HepG2 (cell line): ENCODE measurements around the gene MASP2. TPM values are rescaled to one million over a fixed set of nuclear protein-coding genes. Genes with fewer than 3 reads are reported as not detected.

Experiments used
- ARNTL ChIP-seq: sonication (generic); formaldehyde crosslinking; IDR thresholded peaks from 2 replicates; pipeline ENCODE4 v1.4.0; 2020; ENCODE audit warnings: mild to moderate bottlenecking, missing genetic modification reagents
- DR1 ChIP-seq: sonication (generic); formaldehyde crosslinking; IDR thresholded peaks from 2 replicates; pipeline ENCODE4 v1.8.0; 2021; ENCODE audit warnings: mild to moderate bottlenecking, missing genetic modification reagents, inconsistent platforms
- GFI1 ChIP-seq: sonication (generic); formaldehyde crosslinking; IDR thresholded peaks from 2 replicates; pipeline ENCODE4 v1.5.0; 2020; ENCODE audit warnings: missing genetic modification reagents, mild to moderate bottlenecking, borderline replicate concordance
- HDAC2 ChIP-seq: sonication (generic); formaldehyde crosslinking; IDR thresholded peaks from 2 replicates; pipeline ENCODE4 v1.4.0; 2020; ENCODE audit warnings: missing genetic modification reagents
- HOXA9 ChIP-seq: sonication (generic); formaldehyde crosslinking; IDR thresholded peaks from 2 replicates; pipeline ENCODE4 v1.8.1; 2022; ENCODE audit warnings: missing genetic modification reagents, mild to moderate bottlenecking, moderate library complexity, borderline replicate concordance
- MZF1 ChIP-seq: sonication (generic); formaldehyde crosslinking; IDR thresholded peaks from 2 replicates; pipeline ENCODE4 v1.8.1; 2023; ENCODE audit warnings: mild to moderate bottlenecking, missing genetic modification reagents, borderline replicate concordance
- NFIC ChIP-seq: IDR thresholded peaks from 2 replicates; pipeline ENCODE4 v1.6.1; 2012; ENCODE audit warnings: mild to moderate bottlenecking, low read length, inconsistent platforms
- RBM22 ChIP-seq: fragments of 200-400 bp; formaldehyde crosslinking; optimal IDR thresholded peaks from 2 replicates; pipeline ENCODE3; 2017; ENCODE audit warnings: mild to moderate bottlenecking, low read length, moderate library complexity
- RELA ChIP-seq: sonication (generic); formaldehyde crosslinking; IDR thresholded peaks from 2 replicates; pipeline ENCODE4 v1.4.0; 2020; ENCODE audit warnings: missing genetic modification reagents
- SRF ChIP-seq: IDR thresholded peaks from 2 replicates; pipeline ENCODE4 v1.6.1; 2011; ENCODE audit warnings: mild to moderate bottlenecking, low read depth, low read length, moderate library complexity
- SRY ChIP-seq: sonication (generic); formaldehyde crosslinking; IDR thresholded peaks from 2 replicates; pipeline ENCODE4 v1.8.0; 2022; ENCODE audit warnings: mild to moderate bottlenecking, missing genetic modification reagents
- STAT6 ChIP-seq: sonication (generic); formaldehyde crosslinking; IDR thresholded peaks from 2 replicates; pipeline ENCODE4 v1.4.0; 2020; ENCODE audit warnings: missing genetic modification reagents, mild to moderate bottlenecking, borderline replicate concordance
- ZBTB39 ChIP-seq: sonication (generic); formaldehyde crosslinking; IDR thresholded peaks from 2 replicates; pipeline ENCODE4 v1.5.0; 2020; ENCODE audit warnings: missing genetic modification reagents
- ZFAT ChIP-seq: sonication (generic); formaldehyde crosslinking; conservative IDR thresholded peaks from 2 replicates; pipeline ENCODE4 v1.8.1; 2023; ENCODE audit warnings: missing genetic modification reagents, inconsistent platforms
- ZFP90 ChIP-seq: sonication (generic); formaldehyde crosslinking; IDR thresholded peaks from 2 replicates; pipeline ENCODE4 v1.8.0; 2022; ENCODE audit warnings: missing genetic modification reagents, mild to moderate bottlenecking, inconsistent platforms, borderline replicate concordance
- ZMYM2 ChIP-seq: sonication (generic); formaldehyde crosslinking; IDR thresholded peaks from 2 replicates; pipeline ENCODE4 v1.8.0; 2022; ENCODE audit warnings: mild to moderate bottlenecking, missing genetic modification reagents
- ZNF317 ChIP-seq: sonication (generic); formaldehyde crosslinking; IDR thresholded peaks from 2 replicates; pipeline ENCODE4 v1.5.0; 2020; ENCODE audit warnings: mild to moderate bottlenecking, missing genetic modification reagents
- ZNF354B ChIP-seq: sonication (generic); formaldehyde crosslinking; IDR thresholded peaks from 2 replicates; pipeline ENCODE4 v1.8.0; 2022; ENCODE audit warnings: mild to moderate bottlenecking, missing genetic modification reagents
- polyA plus RNA-seq, 8 experiments: library from polyadenylated mRNA; depleted of rRNA in 3 of 8; stranded (reverse) in 7 of 8; unstranded in 1 of 8; fragments of >200 nt; fragmentation: Illumina TruSeq in 4 of 8; extraction: Trizol in 4 of 8; gene quantifications; 2 replicates each; pipeline versions ENCODE4 v1.2.1 to v1.2.3, GENCODE V29; 2011 to 2016; ENCODE audit warnings: low read depth in 4 of 8, missing spikeins in 1 of 8, mixed read lengths in 1 of 8; ENCODE audit not compliant: insufficient read depth in 1 of 8
- total RNA-seq, 5 experiments: library from RNA; depleted of rRNA; stranded (reverse); fragments of >200 nt; fragmentation: Illumina TruSeq; extraction: Trizol; gene quantifications; 2 replicates each; pipeline ENCODE4 v1.2.3, GENCODE V29; 2016; ENCODE audit warnings: low read depth in 1 of 5
- TF ChIP-seq, protein P1 (sequence below): sonication (generic); formaldehyde crosslinking; IDR thresholded peaks from 2 replicates; pipeline ENCODE4 v1.4.0; 2020; ENCODE audit warnings: mild to moderate bottlenecking, missing genetic modification reagents
- TF ChIP-seq, protein P2 (sequence below), 2 experiments: fragments of 450-650 bp in 1 of 2; sonication (generic) in 1 of 2; formaldehyde crosslinking; IDR thresholded peaks; 2 replicates each; pipeline versions ENCODE4 v1.5.0 to v1.8.0; 2020 to 2022; ENCODE audit warnings: mild to moderate bottlenecking in 1 of 2, missing genetic modification reagents in 1 of 2
- TF ChIP-seq, protein P3 (sequence below): sonication (generic); formaldehyde crosslinking; IDR thresholded peaks from 2 replicates; pipeline ENCODE4 v1.4.0; 2020; ENCODE audit warnings: missing genetic modification reagents, mild to moderate bottlenecking, borderline replicate concordance

MASP2 gene
- total and polyA plus RNA-seq, 2 of the 13 experiments (the other 11 are each of a cell fraction or from before 2014, with no cell fraction given): 7.1 to 11.8 TPM

- TF ChIP-seq ARNTL (CRISPR knock-in tag) (peak; percentile 74), GFI1 (CRISPR knock-in tag) (peak; percentile 80), RELA (CRISPR knock-in tag) (no peak), ZFAT (CRISPR knock-in tag) (peak; percentile 64; the same call in 1 of the 2 replicates), ZBTB39 (peak; percentile 64; the same call in 1 of the 2 replicates), ZMYM2 (CRISPR knock-in tag) (no peak), ZNF317 (CRISPR knock-in tag) (peak; percentile 69), HDAC2 (CRISPR knock-in tag) (no peak; the same call in 1 of the 2 replicates), SRY (CRISPR knock-in tag) (peak; percentile 97; the same call in 1 of the 2 replicates), NFIC (peak; percentile 71; the same call in 1 of the 2 replicates), ZNF354B (CRISPR knock-in tag) (0 out of 2 replicates have a peak, but pooled peaks have one; percentile 90), STAT6 (CRISPR knock-in tag) (peak; percentile 62; the same call in 1 of the 2 replicates), MZF1 (no peak), ZFP90 (CRISPR knock-in tag) (peak; percentile 86; the same call in 1 of the 2 replicates), RBM22 (no peak), HOXA9 (CRISPR knock-in tag) (no peak), DR1 (CRISPR knock-in tag) (peak; percentile 89), SRF (no peak)
- TF ChIP-seq, protein P1, sequence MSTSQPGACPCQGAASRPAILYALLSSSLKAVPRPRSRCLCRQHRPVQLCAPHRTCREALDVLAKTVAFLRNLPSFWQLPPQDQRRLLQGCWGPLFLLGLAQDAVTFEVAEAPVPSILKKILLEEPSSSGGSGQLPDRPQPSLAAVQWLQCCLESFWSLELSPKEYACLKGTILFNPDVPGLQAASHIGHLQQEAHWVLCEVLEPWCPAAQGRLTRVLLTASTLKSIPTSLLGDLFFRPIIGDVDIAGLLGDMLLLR: peak; percentile 88; the same call in 1 of the 2 replicates
- TF ChIP-seq, protein P2, sequence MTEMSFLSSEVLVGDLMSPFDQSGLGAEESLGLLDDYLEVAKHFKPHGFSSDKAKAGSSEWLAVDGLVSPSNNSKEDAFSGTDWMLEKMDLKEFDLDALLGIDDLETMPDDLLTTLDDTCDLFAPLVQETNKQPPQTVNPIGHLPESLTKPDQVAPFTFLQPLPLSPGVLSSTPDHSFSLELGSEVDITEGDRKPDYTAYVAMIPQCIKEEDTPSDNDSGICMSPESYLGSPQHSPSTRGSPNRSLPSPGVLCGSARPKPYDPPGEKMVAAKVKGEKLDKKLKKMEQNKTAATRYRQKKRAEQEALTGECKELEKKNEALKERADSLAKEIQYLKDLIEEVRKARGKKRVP (CRISPR knock-in tag; IDR thresholded peaks at IDR 0.05): peak in 1 of 2 experiments; percentile 41; a peak in 1 of 4 replicates
- TF ChIP-seq, protein P3, sequence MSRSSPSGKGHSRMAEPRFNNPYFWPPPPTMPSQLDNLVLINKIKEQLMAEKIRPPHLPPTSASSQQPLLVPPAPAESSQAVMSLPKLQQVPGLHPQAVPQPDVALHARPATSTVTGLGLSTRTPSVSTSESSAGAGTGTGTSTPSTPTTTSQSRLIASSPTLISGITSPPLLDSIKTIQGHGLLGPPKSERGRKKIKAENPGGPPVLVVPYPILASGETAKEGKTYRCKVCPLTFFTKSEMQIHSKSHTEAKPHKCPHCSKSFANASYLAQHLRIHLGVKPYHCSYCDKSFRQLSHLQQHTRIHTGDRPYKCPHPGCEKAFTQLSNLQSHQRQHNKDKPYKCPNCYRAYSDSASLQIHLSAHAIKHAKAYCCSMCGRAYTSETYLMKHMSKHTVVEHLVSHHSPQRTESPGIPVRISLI (CRISPR knock-in tag): no peak
These were observed 34.5 kb downstream of the MASP2 start, which contains the start of gene TARDBP (continued) for GRCh38 chr1:11012260-11013159.
